ENCODE data around the gene SIGLEC6. TPM values are rescaled to one million over a fixed set of nuclear protein-coding genes. Genes with fewer than 3 reads are reported as not detected.

Gene SIGLEC6
- total RNA-seq, 1 donor = not detected

- H3K4me1 ChIP-seq (ENCODE audit: insufficient read depth, low read length) = peaks cover 24% of the 10 kb centered on the region
- H3K4me3 ChIP-seq (ENCODE audit: insufficient read depth, low read length) = peak overlapping the region; percentile 76
- no peak overlapping the region for H2AFZ ChIP-seq (ENCODE audit: low read length)
- H3K36me3 ChIP-seq (ENCODE audit: insufficient read depth, low read length) = peaks cover 19% of the 10 kb centered on the region
- TF ChIP-seq, protein P1, sequence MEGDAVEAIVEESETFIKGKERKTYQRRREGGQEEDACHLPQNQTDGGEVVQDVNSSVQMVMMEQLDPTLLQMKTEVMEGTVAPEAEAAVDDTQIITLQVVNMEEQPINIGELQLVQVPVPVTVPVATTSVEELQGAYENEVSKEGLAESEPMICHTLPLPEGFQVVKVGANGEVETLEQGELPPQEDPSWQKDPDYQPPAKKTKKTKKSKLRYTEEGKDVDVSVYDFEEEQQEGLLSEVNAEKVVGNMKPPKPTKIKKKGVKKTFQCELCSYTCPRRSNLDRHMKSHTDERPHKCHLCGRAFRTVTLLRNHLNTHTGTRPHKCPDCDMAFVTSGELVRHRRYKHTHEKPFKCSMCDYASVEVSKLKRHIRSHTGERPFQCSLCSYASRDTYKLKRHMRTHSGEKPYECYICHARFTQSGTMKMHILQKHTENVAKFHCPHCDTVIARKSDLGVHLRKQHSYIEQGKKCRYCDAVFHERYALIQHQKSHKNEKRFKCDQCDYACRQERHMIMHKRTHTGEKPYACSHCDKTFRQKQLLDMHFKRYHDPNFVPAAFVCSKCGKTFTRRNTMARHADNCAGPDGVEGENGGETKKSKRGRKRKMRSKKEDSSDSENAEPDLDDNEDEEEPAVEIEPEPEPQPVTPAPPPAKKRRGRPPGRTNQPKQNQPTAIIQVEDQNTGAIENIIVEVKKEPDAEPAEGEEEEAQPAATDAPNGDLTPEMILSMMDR (IDR thresholded peaks at IDR 0.05; ENCODE audit: extremely low read depth, low read depth, low read length) = no peak
- H4K20me1 ChIP-seq (ENCODE audit: insufficient read depth, low read length) = peaks cover 6% of the 10 kb centered on the region
- H3K27ac ChIP-seq (ENCODE audit: low read depth, low read length) = peak overlapping the region; percentile 92
- H3K79me2 ChIP-seq (ENCODE audit: insufficient read depth, low read length) = peaks cover 43% of the 10 kb centered on the region
- no peaks in the 10 kb centered on the region for H3K9me3 ChIP-seq (ENCODE audit: low read depth, low read length)
- peak overlapping the region; percentile 95 for H3K4me2 ChIP-seq (ENCODE audit: insufficient read depth, low read length)
- H3K27me3 ChIP-seq (ENCODE audit: insufficient read depth, low read length) = no peaks in the 10 kb centered on the region
- no peak for DNase-seq (ENCODE audit: insufficient read length, low spot score, missing footprints)
Measured at GRCh38 chr19:51572410-51572809, 40.9 kb upstream of the SIGLEC6 start.

DNA sequence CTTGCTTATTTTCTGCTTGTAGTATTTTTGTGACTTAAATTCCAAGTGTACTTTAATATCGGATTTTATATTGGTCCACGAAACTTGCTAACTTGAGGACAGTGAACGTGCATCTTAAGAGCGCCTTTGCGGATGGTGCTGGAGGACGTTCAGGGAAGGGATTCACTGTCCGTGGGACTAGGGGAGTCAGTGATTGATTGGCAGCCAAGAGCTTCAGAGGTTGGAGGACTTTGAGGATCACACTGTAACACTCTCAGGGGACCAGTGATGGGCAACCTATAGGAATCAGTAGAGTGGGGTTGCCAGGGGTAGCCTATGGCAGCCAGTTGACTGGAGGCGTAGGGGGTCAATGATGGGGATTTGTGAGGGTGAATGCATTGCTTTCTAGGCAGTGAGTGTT is 40.1 kb upstream of the SIGLEC6 start:
- H3K79me2 ChIP-seq (ENCODE audit: insufficient read depth, low read length) = peaks cover 37% of the 10 kb centered on the region

GRCh38 chr19:51570962-51571575 is 39.6 kb upstream of the SIGLEC6 start, which contains the start of gene ZNF175:
Gene ZNF175, plus strand, starts transcription at chr19:51571283. Its CDS starts 2,047 bp downstream, at chr19:51573330.
- peaks cover 24% of the 10 kb centered on the region for H3K4me1 ChIP-seq (ENCODE audit: insufficient read depth, low read length)
- TF ChIP-seq, protein P1 (IDR thresholded peaks at IDR 0.05; ENCODE audit: extremely low read depth, low read depth, low read length) = no peak
- peak within 1 kb of the TSS; percentile 95 for H3K4me2 ChIP-seq (ENCODE audit: insufficient read depth, low read length)
- peak within 1 kb of the TSS; percentile 92 for H3K27ac ChIP-seq (ENCODE audit: low read depth, low read length)
- DNase-seq (ENCODE audit: insufficient read length, low spot score, missing footprints) = peak; percentile 79
- peaks cover 6% of the 10 kb centered on the region for H4K20me1 ChIP-seq (ENCODE audit: insufficient read depth, low read length)
- H3K9me3 ChIP-seq (ENCODE audit: low read depth, low read length) = no peaks in the 10 kb centered on the region
- H3K79me2 ChIP-seq (ENCODE audit: insufficient read depth, low read length) = peaks cover 33% of the 10 kb centered on the region
- H2AFZ ChIP-seq (ENCODE audit: low read length) = peak within 1 kb of the TSS; percentile 83
- H3K36me3 ChIP-seq (ENCODE audit: insufficient read depth, low read length) = peaks cover 14% of the 10 kb centered on the region
- peak within 1 kb of the TSS; percentile 76 for H3K4me3 ChIP-seq (ENCODE audit: insufficient read depth, low read length)
- H3K27me3 ChIP-seq (ENCODE audit: insufficient read depth, low read length) = peaks cover 2% of the 10 kb centered on the region

More for the DNA sequence above, 40.1 kb upstream of the SIGLEC6 start:
- Histone ChIP-seq H3K4me2 (ENCODE audit: insufficient read depth, low read length) (peak overlapping the region; percentile 95), H3K27ac (ENCODE audit: low read depth, low read length) (peak overlapping the region; percentile 92), H4K20me1 (ENCODE audit: insufficient read depth, low read length) (peaks cover 6% of the 10 kb centered on the region), H3K27me3 (ENCODE audit: insufficient read depth, low read length) (no peaks in the 10 kb centered on the region), H2AFZ (ENCODE audit: low read length) (peak overlapping the region; percentile 83), H3K4me3 (ENCODE audit: insufficient read depth, low read length) (peak overlapping the region; percentile 76), H3K36me3 (ENCODE audit: insufficient read depth, low read length) (peaks cover 14% of the 10 kb centered on the region), H3K9me3 (ENCODE audit: low read depth, low read length) (no peaks in the 10 kb centered on the region), H3K4me1 (ENCODE audit: insufficient read depth, low read length) (peaks cover 24% of the 10 kb centered on the region)
- no peak for DNase-seq (ENCODE audit: insufficient read length, low spot score, missing footprints)
- TF ChIP-seq, protein P1 (IDR thresholded peaks at IDR 0.05; ENCODE audit: extremely low read depth, low read depth, low read length) = no peak

- Histone ChIP-seq H3K36me3 (ENCODE audit: insufficient read depth, low read length) (peaks cover under 1% of the 10 kb centered on the region), H2AFZ (ENCODE audit: low read length) (no peak overlapping the region), H3K4me3 (ENCODE audit: insufficient read depth, low read length) (no peak overlapping the region), H3K4me1 (ENCODE audit: insufficient read depth, low read length) (peaks cover 18% of the 10 kb centered on the region), H3K4me2 (ENCODE audit: insufficient read depth, low read length) (no peak overlapping the region), H4K20me1 (ENCODE audit: insufficient read depth, low read length) (peaks cover 3% of the 10 kb centered on the region), H3K27me3 (ENCODE audit: insufficient read depth, low read length) (peaks cover 6% of the 10 kb centered on the region), H3K79me2 (ENCODE audit: insufficient read depth, low read length) (peaks cover 15% of the 10 kb centered on the region), H3K27ac (ENCODE audit: low read depth, low read length) (no peak overlapping the region), H3K9me3 (ENCODE audit: low read depth, low read length) (no peaks in the 10 kb centered on the region)
- no peak for DNase-seq (ENCODE audit: insufficient read length, low spot score, missing footprints)
- TF ChIP-seq, protein P1 (IDR thresholded peaks at IDR 0.05; ENCODE audit: extremely low read depth, low read depth, low read length) = no peak
Measured at GRCh38 chr19:51568456-51568855, 37.0 kb upstream of the SIGLEC6 start.
